Fibroblast of skin of abdomen (primary cell): Measurements from ENCODE around the gene TUT4.

ENCODE experiments used
- DNase-seq: peaks from one replicate; pipeline ENCODE4 v3.0.0-alpha.2; 2013

Gene TUT4

DNA sequence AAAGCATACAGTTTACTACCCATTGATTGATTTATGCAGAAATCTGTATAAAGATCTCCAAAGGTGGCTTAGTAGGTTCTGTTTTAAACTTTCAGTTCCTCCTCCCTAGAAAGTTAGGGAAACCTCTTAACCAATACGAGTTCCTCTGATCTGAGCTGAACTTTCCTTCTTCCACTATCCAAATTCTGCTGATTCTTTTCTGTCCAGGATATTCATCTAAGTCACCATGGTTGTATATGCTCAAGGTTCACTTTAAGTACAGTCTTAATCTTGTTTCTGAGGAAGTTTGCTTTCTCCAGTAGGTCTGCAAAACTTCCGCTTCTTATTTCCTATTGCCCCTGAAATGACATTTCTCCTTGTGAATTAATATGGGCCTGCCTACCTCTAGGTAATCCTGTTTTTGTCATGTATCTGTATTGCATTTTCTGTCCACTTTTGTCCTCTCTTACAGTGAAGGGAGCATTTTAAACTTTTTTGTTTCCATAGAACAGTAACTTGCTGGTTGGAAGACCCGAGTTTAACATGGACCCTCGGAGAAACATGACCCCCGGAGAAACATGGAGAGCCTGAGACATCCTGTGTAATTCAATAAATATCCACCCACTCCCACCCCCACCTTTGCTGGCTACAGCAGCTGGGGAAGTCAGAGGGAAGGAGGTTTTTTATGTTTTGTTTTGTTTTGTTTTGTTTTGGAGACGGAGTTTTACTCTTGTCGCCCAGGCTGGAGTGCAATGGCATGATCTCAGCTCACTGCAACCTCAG is 16.7 kb upstream of the TUT4 start:
- no peak for DNase-seq

DNA sequence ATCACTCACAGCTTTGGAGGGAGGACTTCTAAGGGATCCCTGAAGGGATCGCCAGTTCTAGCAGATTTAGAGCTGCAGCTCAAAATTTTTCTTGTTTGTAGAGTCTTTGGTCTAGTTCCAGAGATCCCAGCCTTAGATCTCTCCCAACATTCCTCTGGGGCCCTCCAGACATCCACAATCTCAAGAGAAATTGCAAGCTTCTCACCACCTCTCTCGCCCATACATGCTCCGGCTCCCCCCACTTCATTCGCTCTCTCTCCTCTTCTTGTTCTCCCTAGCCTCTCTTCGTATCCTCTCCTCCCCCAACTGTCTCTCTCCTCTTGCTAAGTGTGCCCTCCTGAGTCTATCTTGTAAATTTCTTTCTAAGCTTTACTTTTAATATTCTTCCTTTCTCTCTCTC is 15.1 kb upstream of the TUT4 start:
- peak; percentile 14 for DNase-seq

DNA sequence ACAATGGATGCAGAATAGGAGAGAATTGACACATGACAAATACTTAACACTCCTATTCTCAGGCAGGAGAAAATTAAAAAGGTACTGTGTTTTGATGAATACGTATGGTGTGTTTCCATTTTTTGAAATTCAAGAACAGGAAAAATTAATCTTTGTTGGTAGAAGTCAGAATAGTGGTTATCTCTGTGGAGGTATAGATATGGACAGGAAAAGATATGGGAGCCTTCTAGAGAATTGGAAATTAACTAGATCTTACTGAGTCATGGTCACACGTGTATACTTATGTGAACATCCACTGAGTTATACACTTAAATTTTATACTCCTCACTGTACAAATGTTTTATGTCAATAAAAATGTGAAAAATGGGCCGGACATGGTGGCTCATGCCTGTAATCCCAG is 9.9 kb upstream of the TUT4 start:
- no peak for DNase-seq

DNA sequence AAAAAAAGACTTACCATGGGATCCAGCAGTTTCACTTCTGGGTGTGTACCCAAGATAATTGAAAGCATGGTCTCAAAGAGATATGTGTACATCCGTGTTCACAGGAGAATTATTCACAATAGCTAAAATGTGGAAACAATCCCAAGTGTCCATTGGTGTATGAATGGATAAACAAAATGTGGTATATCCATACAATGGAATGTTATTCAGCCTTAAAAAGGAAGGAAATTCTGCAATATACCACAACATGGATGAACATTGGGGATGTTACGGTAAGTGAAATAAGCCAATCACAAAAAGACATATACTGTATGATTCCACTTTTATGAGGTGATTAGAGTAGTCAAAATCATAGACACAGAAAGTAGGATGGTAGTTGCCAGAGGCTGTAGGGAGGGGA is 7.0 kb upstream of the TUT4 start:
- DNase-seq, result no peak

DNA sequence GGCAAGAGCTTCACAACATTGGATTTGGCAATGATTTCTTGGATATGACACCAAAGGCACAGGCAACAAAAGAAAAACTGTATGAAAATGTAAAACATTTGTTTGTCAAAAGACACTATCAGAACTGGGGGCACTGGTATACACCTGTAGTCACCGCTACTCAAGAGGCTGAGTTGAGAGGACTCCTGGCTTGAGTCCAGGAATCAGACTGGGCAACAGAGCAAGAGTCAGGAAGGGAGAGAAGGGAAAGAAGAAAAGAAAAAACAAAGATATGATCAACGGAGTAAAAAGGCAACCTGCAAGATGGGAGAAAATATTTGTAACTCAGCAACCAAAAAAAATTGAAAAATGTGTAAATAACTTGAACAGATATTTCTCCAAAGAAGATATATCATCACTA is 6.0 kb upstream of the TUT4 start:
- DNase-seq, result no peak

DNA sequence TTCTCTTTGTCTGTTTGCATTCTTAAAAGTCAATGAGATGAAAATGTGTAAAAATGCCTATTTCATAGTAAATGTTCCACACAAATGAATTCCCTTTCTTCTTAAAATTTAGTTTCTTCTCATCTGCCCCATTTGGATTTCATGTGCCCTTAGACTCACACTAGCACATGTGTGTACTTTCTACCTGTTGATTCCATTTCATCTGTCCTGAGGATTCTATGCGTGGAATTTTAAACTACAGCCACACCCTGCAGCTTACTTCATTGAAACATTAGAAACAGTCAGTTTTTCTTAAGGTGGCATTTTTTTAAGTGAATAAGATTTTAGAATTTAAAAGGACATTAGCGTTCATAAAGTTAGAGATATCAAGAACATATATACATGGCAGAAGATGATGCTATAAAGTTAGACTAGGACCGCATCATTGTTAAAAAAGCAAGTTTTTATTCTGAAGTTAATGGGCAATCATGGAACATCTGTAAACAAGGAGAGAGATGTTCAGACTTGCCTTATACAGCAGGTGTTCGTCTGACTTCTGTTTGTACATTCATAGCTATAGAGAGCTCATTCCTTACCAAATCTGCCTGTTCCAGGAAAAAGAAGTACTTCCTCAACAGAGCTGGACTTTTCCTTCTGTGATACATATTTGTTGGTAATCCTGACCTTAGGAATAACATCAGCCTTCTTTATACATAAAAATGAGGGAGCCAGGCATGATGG is 3.9 kb upstream of the TUT4 start:
- no peak for DNase-seq

DNA sequence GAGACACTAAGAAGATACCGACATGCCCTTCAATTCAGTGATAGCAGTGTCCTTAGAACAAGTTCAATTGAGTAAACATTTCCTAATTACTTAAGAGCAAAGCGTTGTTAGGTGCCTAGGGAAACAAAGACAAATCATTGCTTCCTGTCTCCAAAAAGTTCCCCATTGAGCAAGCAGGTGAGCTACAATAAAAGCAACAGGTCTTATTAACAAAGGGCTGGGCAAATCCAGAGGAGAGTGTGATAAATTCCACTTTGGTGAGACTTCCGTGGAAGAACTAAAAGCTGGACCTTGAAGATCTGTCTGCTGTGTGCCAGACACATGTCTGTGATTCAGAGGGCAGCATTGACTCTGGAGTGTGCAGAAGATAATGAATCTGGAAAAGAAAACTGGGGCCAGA is 1.9 kb upstream of the TUT4 start:
- peak; percentile 11 for DNase-seq

DNA sequence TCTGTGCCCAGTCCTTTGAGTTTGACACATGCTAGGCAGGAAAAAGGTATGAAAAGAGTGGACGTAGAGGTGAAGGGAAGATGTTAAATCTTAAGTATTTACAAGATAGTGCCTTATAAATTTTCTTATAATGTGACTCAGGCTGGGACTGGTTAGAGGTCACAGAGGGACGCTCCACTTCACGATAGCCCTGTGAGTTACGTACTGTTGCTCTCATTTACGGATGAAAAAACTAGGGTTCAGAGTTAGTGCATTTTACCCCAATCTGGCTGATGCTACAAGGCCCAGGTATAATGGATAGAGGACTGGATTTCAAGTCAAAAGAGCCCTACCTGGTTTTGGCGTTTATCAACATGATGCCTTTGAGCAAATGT is 1.4 kb upstream of the TUT4 start:
- DNase-seq, result no peak

DNA sequence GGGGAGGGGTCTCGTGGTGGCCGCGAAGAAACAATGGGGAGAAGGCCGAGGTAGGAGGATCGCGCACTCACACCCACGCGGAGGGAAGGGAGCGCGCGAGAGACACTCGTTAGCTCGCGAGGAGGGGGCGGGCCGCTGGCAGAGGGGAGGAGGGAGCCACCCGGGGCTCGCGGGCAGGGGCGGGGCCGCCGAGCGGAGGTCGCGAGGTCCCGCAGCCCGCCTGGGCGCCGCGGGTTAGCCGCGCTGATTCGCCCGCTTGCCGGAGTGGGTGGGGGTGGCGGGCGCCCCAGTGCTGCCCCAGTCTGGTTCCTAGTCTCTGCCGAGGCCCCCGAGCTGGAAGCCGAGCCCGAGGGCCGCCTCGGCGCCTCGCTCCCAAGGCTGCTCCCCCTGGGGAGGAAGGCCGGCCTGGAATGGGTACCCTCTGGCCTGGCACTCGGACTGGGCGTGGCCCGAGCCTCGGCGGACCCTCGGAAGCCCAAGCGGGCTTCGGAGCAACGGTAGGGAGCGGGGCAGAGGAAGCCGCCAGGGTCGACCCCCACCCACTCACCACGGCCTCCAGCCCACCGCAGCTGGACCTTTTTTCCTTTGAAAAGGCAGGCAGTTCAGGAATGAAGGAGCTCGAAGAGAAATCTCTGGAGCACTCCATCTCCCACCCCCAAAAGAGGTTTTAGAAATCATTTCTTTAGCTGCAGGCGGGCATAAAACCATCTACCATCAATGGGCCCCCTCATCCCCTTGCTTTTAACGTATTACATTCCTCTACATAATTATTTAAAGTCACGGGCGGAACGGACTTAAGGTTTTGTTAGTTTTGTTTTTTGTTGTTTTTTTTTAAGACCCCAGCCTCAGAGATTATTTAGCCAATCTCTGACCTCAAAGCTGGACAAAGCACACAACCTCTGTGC is 722 bp upstream of the TUT4 start:
- DNase-seq, result peak; percentile 91

DNA sequence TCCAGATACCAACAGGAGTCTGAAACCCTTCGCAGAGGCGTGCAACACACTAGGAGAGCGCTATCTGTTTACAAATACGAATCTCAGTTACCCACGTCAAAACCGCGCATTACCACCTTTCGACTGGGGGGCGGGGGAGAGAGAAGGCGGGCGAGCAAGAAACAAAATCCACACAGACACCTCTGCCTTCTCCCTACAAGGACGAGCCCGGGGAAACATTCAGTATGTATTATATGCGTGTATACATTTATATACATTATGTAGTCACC is 722 bp downstream of the TUT4 start:
- DNase-seq, result peak; percentile 45

DNA sequence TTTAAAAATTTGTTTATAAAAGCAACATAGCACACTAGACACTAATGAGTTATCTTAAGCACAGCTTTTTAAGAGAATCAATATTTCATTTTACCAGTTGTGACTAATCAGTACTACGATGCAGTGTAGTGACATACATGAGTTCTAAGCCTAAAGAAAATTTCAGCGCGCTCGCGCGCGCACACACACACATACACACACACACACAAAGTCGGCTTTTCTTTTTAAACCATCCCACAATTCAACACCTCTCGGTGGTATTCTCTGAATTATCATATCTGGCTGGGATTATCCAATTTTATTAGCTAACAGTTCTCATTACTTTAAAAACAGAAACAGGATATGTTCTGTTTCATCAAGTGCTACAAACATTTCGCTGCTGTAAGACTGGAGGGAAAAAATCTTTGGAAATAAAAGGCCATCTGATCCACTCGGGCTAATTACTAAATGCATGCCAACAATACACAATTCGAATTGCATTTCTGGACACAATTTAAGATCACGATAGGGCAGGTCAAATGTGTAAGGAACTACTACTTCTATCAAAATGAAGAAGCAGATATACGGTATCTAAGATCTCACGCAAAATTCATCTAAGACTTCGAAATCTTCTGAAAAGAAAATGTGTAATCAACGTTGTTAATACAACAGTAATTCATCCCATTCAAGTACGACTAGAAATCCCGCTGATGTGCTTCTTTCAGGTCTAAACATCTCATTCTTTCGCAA is 1.2 kb downstream of the TUT4 start:
- peak; percentile 51 for DNase-seq

DNA sequence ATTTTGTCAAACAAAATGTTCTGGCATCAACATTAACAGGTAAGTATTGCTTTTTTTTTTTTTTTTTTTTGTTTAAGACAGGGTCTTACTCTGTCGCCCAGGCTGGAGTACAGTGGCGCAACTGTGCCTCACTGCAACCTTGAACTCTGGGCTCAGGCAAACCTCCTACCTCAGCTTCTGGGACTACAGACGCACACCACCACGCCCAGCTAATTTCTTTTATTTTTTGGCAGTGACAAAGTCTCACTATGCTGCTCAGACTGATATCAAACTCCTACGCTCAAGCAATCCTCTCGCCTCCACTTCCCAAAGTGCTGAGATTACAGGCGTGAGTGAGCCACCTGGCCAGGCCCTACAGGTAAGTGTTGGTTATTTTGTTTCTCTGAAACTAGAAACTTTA is 2.4 kb downstream of the TUT4 start:
- no peak for DNase-seq

DNA sequence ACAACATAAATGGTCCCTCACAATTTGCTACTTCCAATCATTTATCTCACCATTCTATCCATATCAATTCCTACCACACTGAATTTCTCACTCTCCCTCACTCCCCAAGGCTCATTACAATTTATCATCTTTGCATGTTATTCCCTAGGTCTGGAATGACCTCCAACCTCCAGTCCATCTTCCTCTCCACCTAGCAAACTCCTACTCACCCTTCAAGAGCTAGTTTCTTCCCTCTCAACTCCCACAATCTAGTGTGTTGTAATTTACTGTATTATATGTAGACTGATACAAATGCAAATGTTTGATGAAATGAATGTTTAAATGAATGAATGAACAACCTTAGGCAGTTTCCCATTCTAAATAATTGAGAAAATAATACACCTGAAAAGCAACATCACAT is 3.6 kb downstream of the TUT4 start:
- no peak for DNase-seq

DNA sequence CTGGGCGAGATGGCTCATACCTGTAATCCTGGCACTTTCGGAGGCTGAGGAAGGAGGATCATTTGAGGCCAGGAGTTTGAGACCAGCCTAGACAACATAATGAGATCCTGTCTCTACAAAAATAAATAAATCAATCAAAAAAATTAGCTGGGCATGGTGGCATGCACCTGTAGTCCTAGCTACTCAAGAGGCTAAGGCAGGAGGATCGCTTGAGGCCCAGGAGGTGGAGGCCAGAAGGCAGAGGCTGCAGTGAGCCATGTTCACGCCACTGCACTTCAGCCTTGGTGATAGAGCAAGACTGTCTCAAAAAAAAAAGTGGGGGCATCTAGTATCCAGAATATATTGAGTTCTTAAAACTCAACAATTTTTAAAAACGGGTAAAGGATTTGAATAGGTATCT is 6.0 kb downstream of the TUT4 start:
- no peak for DNase-seq

DNA sequence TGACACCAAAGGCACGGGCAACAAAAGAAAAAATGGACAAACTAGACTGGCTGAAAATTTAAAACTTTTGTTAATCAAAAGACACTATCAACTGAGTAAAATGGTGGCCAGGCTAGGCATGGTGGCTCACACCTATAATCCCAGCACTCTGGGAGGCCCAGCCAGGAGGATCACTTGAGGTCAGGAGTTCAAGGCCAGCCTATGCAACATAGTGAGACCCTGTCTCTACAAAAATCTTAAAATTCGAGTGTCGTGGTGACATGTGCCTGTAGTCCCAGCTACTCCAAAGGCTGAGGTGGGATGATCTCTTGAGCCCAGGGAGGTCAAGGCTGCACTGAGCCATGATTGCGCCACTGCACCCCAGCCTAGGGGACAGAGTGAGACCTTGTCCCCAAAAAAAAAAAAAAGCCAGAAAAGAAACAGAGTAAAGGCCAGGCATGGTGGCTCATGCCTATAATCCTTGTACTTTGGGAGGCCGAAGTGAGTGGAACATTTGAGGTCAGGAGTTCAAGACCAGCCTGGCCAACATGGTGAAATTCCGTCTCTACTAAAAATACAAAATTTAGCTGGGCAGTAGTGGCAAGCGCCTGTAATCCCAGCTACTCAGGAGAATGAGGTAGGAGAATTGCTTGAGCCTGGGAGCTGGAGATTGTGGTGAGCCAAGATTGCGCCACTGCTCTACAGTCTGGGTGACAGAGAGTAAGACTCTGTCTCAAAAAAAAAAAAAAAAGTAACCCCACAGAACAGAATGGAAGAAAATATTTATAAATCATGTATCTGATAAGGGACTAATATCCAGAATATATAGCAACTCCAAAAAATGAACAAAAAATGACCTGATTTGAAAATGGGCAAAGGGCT is 8.0 kb downstream of the TUT4 start:
- DNase-seq, result no peak

DNA sequence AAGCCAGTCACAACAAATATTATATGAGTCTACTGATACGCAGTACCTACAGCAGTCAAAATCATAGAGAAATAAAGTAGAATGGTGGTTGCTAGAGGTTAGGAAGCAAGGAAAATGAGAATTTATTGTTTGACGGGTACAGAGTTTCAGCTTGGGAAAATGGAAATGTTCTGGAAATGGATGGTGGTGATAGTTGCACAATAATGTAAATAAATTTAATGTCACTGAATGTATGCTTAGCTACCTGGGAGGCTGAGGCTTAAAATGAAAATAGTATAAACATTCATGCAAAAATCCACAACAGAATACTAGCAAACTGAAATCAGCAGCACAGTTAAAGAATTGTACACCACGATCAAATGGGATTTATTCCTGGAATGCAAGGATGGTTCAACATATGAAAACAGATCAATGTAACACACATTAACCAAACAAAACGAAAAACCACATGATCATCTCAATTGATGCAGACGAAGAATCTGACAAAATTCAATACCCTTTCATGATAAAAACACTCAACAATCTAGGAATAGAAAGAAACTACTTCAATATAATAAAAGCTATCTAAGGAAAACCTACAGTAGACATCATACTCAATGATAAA is 10.7 kb downstream of the TUT4 start:
- no peak for DNase-seq

DNA sequence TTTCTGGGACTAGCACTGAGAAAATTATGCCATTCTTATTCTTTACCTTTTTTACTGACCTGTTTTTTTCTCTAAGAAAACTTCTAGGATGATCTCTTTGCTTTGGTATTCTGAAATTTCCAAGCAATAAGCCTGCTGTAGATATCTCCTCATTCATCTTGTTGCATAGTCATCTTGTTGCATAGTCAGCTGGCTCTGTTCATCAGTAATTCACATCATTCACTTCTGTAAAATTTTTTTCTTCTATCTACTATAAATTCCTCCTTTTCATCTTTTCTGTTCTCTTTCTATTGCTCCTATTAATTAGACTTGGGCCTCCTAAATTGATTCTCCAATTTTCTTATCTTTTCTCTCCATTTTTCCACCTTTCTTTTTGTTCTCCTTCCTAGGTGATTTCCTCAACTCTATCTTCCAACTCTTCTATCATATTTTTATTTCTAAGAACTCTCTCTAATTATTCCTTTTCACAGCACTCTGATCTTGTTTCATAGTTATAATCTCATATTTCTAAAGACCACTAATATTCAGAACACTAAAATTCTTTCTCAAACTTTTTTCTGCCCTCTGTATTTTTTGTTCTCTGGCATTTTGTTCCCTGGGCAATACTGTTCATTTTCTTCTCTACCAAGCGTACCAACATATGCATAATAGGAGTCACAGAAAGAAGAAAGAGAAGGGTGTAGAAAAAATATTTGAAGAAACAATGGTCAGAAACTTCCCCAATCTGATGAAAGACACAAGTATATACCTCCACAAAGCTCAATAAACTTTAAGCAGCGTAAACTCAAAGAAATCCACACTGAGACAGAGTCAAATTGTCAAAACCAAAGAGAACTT is 17.7 kb downstream of the TUT4 start:
- DNase-seq, result no peak

DNA sequence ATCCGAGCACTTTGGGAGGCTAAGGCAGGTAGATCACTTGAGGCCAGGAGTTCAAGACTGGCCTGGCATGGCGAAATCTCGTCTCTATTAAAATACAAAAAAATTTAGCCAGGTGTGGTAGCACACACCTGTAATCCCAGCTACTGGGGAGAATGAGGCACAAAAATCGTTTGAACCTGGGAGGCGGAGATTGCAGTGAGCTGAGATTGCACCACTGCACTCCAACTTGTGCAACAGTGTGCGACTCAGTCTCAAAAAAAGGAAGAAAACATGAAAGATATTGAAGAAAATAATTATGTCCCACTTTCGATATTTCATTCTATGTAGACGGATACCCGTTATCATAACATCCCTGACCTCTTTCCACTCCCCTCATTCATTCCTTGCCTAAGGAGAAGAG is 19.2 kb downstream of the TUT4 start:
- no peak for DNase-seq

DNA sequence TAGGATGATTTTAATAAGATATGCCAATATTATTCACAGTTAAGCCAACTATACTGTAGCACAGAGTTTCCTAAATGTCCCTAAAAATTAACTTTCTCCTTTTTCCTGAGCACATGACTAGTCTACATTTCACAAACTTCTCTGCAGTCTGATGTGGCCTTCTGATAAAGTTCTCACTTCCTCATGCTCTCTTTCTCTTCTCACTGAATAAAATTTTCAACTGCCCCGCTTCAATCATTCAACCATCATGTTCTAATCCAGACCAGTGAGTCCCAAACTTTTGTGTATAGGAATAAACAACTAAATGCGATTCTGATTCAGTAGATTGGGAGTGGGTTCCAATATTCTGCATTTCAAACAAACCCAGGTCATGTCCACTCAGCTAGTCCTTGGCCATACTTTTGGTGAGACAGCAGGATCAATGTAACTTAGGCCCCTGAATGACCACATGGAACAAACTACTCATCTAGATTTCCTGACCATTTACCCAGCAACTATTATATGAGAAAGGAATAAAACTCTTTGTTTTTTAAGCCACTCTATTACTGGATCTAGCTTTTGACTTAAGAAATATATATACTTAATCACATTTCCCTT is 20.1 kb downstream of the TUT4 start:
- DNase-seq, result no peak

DNA sequence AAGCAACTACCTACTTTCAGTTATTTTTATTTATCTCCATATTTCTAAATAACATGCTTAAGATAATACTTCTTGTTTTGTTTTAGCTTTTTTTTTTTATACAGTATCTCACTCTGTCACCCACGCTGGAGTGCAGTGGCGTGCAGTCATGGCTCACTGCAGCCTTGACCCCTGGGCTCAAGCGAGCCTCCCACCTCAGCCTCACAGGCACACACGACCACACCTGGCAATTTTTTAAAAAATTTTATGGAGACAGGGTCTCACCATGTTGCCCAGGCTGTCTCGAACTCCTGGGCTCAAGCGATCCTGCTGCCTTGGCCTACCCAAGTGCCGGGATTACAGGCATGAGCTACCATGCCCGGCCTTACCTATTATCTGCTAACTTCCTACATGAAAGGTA is 20.6 kb downstream of the TUT4 start:
- DNase-seq, result no peak
